ENCODE measurements around the gene LRP1B. TPM values are rescaled to one million over a fixed set of nuclear protein-coding genes. Genes with fewer than 3 reads are reported as not detected.
A peak's percentile ranks its signal among the peaks of the same experiment; 100 is the strongest.

The LRP1B gene
- polyA plus RNA-seq, 6 donors from 2014 or later = not detected

DNA sequence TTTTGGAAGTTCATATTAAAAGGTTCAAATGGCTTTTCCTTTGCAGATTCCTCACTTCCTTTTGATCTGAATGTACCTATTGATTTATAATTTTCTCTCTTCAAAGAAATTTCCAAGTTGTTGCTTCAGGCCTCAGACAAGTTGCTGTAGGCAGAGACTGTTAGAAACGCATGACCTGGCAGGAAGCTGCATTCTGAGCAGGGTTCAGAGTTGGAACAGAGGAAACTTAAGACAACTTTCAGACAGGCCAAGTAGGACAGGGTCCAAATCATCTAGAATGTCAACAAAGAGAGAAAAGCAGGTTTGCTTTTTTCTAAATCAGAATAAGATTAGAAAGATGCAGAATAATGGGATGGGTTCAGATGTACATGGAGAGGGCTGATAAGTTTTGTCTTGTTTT is 416.3 kb downstream of the LRP1B start:
- no peak overlapping the region for H3K27ac Mint-ChIP-seq
- H3K36me3 Mint-ChIP-seq = no peaks in the 10 kb centered on the region

DNA sequence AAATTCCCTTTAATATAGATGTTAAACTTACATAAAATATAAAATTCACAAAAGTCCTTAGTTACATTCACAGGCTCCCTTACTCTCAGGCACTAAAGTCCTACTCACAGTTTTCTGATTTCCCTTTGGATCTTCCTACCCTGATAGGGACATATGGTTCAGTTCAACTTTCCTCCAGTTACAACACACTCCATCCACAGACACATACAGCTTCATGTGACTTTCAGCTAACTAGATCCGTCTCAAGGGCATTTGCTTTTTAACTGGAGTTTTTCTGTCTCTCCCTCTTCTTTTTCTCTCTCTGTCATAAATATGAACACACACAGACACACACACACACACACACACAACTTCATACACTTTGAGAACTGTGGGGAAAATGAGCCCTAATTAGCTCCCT is 419.2 kb downstream of the LRP1B start:
- Mint-ChIP-seq H3K36me3 (no peaks in the 10 kb centered on the region), H3K4me3 (peak overlapping the region in 1 of 8 donors; percentile 47), H3K9me3 (peaks cover 0 to 3% (median 0%) of the 10 kb centered on the region in 7 donors), H3K27ac (no peak overlapping the region), H3K27me3 (no peaks in the 10 kb centered on the region), H3K4me1 (no peaks in the 10 kb centered on the region)
- DNase-seq (no peak), ATAC-seq (ENCODE audit: low read depth in 2 of 2) (no peak)

More for the DNA sequence above, 416.3 kb downstream of the LRP1B start:
- Mint-ChIP-seq H3K27me3 (no peaks in the 10 kb centered on the region), H3K9me3 (peaks cover 0 to 3% (median 0%) of the 10 kb centered on the region in 7 donors), H3K4me3 (no peak overlapping the region), H3K4me1 (no peaks in the 10 kb centered on the region)
- DNase-seq (no peak), ATAC-seq (ENCODE audit: low read depth in 2 of 2) (no peak)

GRCh38 chr2:141710589-141711239 is 420.1 kb downstream of the LRP1B start:
- peaks cover 0 to 3% (median 0%) of the 10 kb centered on the region in 7 donors for H3K9me3 Mint-ChIP-seq
- H3K4me1 Mint-ChIP-seq = no peaks in the 10 kb centered on the region
- H3K4me3 Mint-ChIP-seq = no peak overlapping the region
- ATAC-seq (ENCODE audit: low read depth in 2 of 2) = no peak
- H3K27ac Mint-ChIP-seq = no peak overlapping the region
- H3K36me3 Mint-ChIP-seq = no peaks in the 10 kb centered on the region
- H3K27me3 Mint-ChIP-seq = no peaks in the 10 kb centered on the region
- DNase-seq = no peak

GRCh38 chr2:141709756-141710155 is 421.1 kb downstream of the LRP1B start:
- ATAC-seq (ENCODE audit: low read depth in 2 of 2) (no peak), DNase-seq (no peak)
- no peaks in the 10 kb centered on the region for H3K4me1 Mint-ChIP-seq
- H3K9me3 Mint-ChIP-seq = peaks cover 0 to 3% (median 0%) of the 10 kb centered on the region in 7 donors
- no peak overlapping the region for H3K4me3 Mint-ChIP-seq
- no peak overlapping the region for H3K27ac Mint-ChIP-seq
- H3K36me3 Mint-ChIP-seq = no peaks in the 10 kb centered on the region
- H3K27me3 Mint-ChIP-seq = no peaks in the 10 kb centered on the region

- no peak for ATAC-seq (ENCODE audit: low read depth in 2 of 2)
- Mint-ChIP-seq H3K9me3 (peaks cover 0 to 4% (median 0%) of the 10 kb centered on the region in 7 donors), H3K27me3 (no peaks in the 10 kb centered on the region), H3K4me3 (no peak overlapping the region), H3K4me1 (no peaks in the 10 kb centered on the region), H3K27ac (no peak overlapping the region), H3K36me3 (no peaks in the 10 kb centered on the region)
- DNase-seq = no peak
These were observed 423.3 kb downstream of the LRP1B start for GRCh38 chr2:141707486-141707885.

DNA sequence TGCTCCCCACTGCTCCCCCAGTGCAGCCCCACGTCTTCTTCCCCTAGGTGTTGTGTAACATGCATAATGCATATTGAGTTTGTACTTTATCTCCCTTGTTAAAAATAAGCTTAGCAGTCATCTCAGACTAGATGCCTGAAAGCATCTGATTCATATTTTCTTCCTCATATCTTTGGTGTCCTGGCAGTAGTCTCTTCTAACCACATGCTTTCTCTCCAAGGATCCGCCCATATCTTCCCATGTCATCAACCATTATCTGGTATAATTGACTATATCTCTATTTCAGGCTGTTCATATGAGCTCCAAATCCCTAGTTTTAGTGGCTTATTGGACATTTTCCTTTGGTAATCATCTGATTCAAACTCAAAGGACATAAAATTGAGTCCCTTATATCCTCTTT is 426.3 kb downstream of the LRP1B start:
- no peaks in the 10 kb centered on the region for H3K27me3 Mint-ChIP-seq
- no peaks in the 10 kb centered on the region for H3K4me1 Mint-ChIP-seq
- H3K36me3 Mint-ChIP-seq = no peaks in the 10 kb centered on the region
- no peak for ATAC-seq (ENCODE audit: low read depth in 2 of 2)
- H3K27ac Mint-ChIP-seq = no peak overlapping the region
- peaks cover 0 to 4% (median 0%) of the 10 kb centered on the region in 7 donors for H3K9me3 Mint-ChIP-seq
- no peak for DNase-seq
- H3K4me3 Mint-ChIP-seq = no peak overlapping the region

DNA sequence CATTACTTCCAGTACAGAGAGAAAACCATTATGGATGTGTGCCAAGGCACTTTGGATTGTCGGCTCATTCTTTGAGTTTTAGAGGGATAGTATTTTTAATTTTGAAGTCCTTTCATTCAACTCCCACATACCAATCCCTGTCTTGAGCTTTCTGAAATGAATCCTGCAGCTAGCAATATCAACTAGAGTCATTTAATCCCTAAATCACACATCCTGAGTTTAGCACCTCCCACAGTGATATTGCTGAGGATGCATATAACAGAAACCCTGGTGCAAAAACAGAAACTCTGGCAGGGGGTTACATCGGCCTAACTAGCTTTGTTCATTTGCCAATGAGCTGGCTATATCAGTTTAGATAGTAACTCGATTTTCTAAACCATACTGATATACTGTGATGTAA is 427.3 kb downstream of the LRP1B start:
- peaks cover 0 to 4% (median 0%) of the 10 kb centered on the region in 7 donors for H3K9me3 Mint-ChIP-seq

DNA sequence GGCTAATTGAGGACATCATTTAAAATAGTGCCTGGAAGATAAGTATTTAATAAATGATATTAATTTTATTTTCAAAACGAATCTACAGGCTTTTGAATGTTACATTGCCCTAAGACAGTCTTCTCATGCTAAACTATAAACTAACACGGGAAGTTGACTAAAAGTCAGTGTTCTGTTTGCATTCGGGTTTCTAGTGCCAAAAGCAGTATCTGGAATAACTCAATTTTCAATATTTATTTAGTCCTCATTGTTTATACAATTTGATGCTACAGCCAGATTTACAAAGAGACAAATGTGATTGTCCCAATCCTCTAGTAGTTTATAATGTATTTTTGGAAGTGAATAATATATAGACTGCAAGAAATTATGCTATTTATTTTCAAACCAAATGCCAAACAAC is 429.2 kb downstream of the LRP1B start:
- DNase-seq (no peak), ATAC-seq (ENCODE audit: low read depth in 2 of 2) (no peak)
- H3K27ac Mint-ChIP-seq = no peak overlapping the region
- no peaks in the 10 kb centered on the region for H3K27me3 Mint-ChIP-seq
- peaks cover 0 to 4% (median 0%) of the 10 kb centered on the region in 7 donors for H3K9me3 Mint-ChIP-seq
- no peak overlapping the region for H3K4me3 Mint-ChIP-seq
- H3K36me3 Mint-ChIP-seq = no peaks in the 10 kb centered on the region
- no peaks in the 10 kb centered on the region for H3K4me1 Mint-ChIP-seq

More for the DNA sequence above, 427.3 kb downstream of the LRP1B start:
- H3K4me3 Mint-ChIP-seq = no peak overlapping the region
- DNase-seq (no peak), ATAC-seq (ENCODE audit: low read depth in 2 of 2) (no peak)
- no peaks in the 10 kb centered on the region for H3K4me1 Mint-ChIP-seq
- H3K36me3 Mint-ChIP-seq = no peaks in the 10 kb centered on the region
- H3K27ac Mint-ChIP-seq = no peak overlapping the region
- H3K27me3 Mint-ChIP-seq = no peaks in the 10 kb centered on the region

DNA sequence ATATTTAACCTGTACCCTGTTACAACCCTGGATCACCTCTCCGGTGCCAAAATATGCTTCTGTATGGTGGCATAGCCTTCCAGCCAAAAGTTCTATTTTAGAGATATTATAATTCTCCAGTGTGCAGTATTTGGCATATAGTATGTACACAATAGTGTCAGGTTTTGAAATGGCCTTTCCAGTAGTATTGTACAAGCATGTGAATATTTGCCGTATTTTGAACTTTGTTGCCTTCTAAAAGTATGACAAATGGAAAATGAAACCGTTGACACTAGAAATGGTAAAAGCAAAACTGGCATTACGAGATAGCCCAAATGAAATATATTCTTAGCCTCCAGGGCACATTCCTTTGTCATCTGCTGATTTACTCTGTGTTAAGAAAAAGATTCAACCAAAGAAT is 431.2 kb downstream of the LRP1B start:
- Mint-ChIP-seq H3K9me3 (peaks cover 0 to 3% (median 0%) of the 10 kb centered on the region in 7 donors), H3K27ac (no peak overlapping the region), H3K36me3 (no peaks in the 10 kb centered on the region), H3K4me3 (no peak overlapping the region), H3K4me1 (no peaks in the 10 kb centered on the region), H3K27me3 (no peaks in the 10 kb centered on the region)
- no peak for ATAC-seq (ENCODE audit: low read depth in 2 of 2)
- DNase-seq = no peak

DNA sequence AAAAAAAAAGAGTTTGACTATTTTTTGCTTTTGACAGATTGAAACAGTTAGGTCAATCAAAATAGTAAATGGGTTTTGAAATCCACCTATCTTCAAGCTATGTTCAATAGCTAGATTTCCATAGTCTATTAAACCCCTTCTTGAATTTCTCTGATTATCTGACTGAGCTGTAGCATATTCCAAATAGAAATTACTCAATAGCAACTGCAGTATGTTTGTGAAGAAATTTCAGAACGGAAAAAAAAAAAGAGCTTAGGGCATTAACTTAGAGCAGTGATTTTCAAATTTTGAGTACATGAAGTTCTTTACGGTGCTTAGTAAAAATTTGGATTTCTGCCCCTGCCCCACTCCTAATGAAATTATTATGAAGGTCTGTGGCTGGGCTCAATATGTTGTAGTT is 432.3 kb downstream of the LRP1B start:
- Mint-ChIP-seq H3K27ac (no peak overlapping the region), H3K36me3 (no peaks in the 10 kb centered on the region), H3K4me1 (no peaks in the 10 kb centered on the region), H3K9me3 (no peaks in the 10 kb centered on the region), H3K27me3 (no peaks in the 10 kb centered on the region), H3K4me3 (no peak overlapping the region)
- DNase-seq = no peak
- no peak for ATAC-seq (ENCODE audit: low read depth in 2 of 2)

GRCh38 chr2:141697035-141697434 is 433.8 kb downstream of the LRP1B start:
- Mint-ChIP-seq H3K4me1 (no peaks in the 10 kb centered on the region), H3K4me3 (no peak overlapping the region), H3K36me3 (no peaks in the 10 kb centered on the region), H3K27ac (no peak overlapping the region), H3K9me3 (no peaks in the 10 kb centered on the region), H3K27me3 (no peaks in the 10 kb centered on the region)
- no peak for ATAC-seq (ENCODE audit: low read depth in 2 of 2)
- DNase-seq = no peak

GRCh38 chr2:141694180-141694579 is 436.6 kb downstream of the LRP1B start:
- DNase-seq (no peak), ATAC-seq (ENCODE audit: low read depth in 2 of 2) (no peak)
- Mint-ChIP-seq H3K27ac (no peak overlapping the region), H3K4me1 (no peaks in the 10 kb centered on the region), H3K9me3 (no peaks in the 10 kb centered on the region), H3K27me3 (no peaks in the 10 kb centered on the region), H3K4me3 (no peak overlapping the region), H3K36me3 (no peaks in the 10 kb centered on the region)

DNA sequence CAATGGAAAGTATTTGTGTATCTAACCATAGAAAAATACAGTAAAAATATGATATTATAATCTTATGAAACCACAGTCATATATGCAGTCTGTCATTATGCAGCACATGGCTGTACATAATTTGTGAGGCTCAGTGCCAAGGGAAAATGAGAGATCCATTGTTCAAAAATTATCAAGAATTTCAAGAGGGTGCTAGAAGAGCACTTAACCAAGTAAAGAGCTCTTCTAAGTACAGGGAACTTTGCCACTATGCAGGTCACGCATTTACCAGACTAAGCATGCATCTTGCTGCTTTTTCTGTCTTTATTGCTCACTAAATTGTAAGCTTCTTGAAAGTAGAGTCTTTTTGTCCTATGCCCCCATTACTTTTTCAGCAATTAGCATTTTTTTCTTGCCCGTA is 438.0 kb downstream of the LRP1B start:
- Mint-ChIP-seq H3K27ac (no peak overlapping the region), H3K4me1 (no peaks in the 10 kb centered on the region), H3K4me3 (no peak overlapping the region), H3K36me3 (no peaks in the 10 kb centered on the region), H3K9me3 (no peaks in the 10 kb centered on the region), H3K27me3 (no peaks in the 10 kb centered on the region)
- DNase-seq (no peak), ATAC-seq (ENCODE audit: low read depth in 2 of 2) (no peak)

DNA sequence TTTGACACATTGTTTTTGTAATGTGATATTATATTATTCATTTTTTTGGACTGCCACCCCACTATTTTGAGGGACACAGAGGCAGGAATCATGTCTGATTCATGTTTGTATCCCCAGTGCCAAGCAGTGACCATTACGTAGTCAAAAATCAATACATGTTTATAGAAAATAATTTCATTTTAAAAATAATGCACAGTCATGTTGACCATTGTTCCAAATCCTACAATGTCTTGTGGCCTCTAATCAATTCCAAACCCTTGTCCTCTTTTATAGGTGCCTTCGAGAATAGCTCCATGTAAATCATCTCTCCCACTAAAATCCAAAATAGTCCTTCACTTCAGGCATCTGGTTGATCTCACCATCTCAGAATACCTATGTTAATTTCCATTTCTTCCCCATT is 454.7 kb downstream of the LRP1B start:
- no peak for DNase-seq
- Mint-ChIP-seq H3K27me3 (no peaks in the 10 kb centered on the region), H3K27ac (no peak overlapping the region), H3K36me3 (no peaks in the 10 kb centered on the region), H3K9me3 (peaks cover 0 to 2% (median 0%) of the 10 kb centered on the region in 7 donors), H3K4me3 (no peak overlapping the region), H3K4me1 (no peaks in the 10 kb centered on the region)
- no peak for ATAC-seq (ENCODE audit: low read depth in 2 of 2)

DNA sequence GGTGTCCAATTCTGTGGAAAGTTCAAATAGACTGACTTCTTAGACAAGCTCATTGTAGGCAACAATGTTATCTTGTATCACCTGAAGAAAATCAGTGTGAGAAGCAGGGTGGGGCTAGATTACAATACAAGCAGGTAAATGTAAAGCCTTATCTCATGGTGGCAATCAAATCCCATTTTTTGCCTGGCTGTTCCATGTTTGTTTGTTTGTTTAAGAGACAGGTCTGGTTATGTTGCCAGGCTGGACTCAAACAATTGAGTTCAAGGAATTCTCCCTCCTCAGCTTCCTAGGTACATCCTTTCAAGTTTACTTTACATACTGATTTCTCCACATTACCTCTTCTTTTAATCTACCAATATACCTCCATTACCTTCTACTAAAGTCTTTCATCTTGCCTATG is 464.6 kb downstream of the LRP1B start:
- no peaks in the 10 kb centered on the region for H3K27me3 Mint-ChIP-seq
- H3K36me3 Mint-ChIP-seq = no peaks in the 10 kb centered on the region
- ATAC-seq (ENCODE audit: low read depth in 2 of 2) (no peak), DNase-seq (no peak)
- peaks cover 0 to 8% (median 4%) of the 10 kb centered on the region in 7 donors for H3K9me3 Mint-ChIP-seq
- no peak overlapping the region for H3K4me3 Mint-ChIP-seq
- H3K4me1 Mint-ChIP-seq = no peaks in the 10 kb centered on the region
- H3K27ac Mint-ChIP-seq = no peak overlapping the region
